Neural cell (in vitro differentiated cells): Measurements from ENCODE around the gene ABHD5. TPM values are rescaled to one million over a fixed set of nuclear protein-coding genes. Genes with fewer than 3 reads are reported as not detected.

Source experiments
- H2AFZ ChIP-seq: fragments of 200-600, 300-800 bp; sonication (generic), shearing (Covaris generic); 2 replicates; pipeline ENCODE4 v1.6.0; 2014; ENCODE audit warnings: low read depth, mild to moderate bottlenecking, antibody characterized with exemption, low read length, moderate library complexity
- H3F3A ChIP-seq: fragments of 200-600 bp; shearing (Covaris generic); 2 replicates; pipeline ENCODE4 v1.6.1; 2016; ENCODE audit warnings: mild to moderate bottlenecking, moderate library complexity, mixed read lengths, antibody characterized with exemption, low read length; ENCODE audit not compliant: insufficient read depth, poor library complexity, severe bottlenecking
- H3K27ac ChIP-seq: fragments of 200-600, 300-800 bp; sonication (generic), shearing (Covaris generic); 2 replicates; pipeline ENCODE4 v1.5.1; 2014; ENCODE audit warnings: mild to moderate bottlenecking, low read length, moderate library complexity
- H3K27me3 ChIP-seq: fragments of 300-800, 200-600 bp; sonication (generic), shearing (Covaris generic); 2 replicates; pipeline ENCODE4 v1.6.0; 2014; ENCODE audit warnings: mild to moderate bottlenecking, low read depth, low read length, moderate library complexity; ENCODE audit not compliant: insufficient read depth
- H3K36me3 ChIP-seq: fragments of 300-800, 200-600 bp; sonication (generic), shearing (Covaris generic); 2 replicates; pipeline ENCODE4 v1.5.1; 2014; ENCODE audit warnings: mild to moderate bottlenecking, antibody characterized with exemption, low read length, moderate library complexity; ENCODE audit not compliant: insufficient read depth
- H3K4me2 ChIP-seq: fragments of 300-800, 200-600 bp; sonication (generic), shearing (Covaris generic); 2 replicates; pipeline ENCODE4 v1.6.0; 2014; ENCODE audit warnings: mild to moderate bottlenecking, low read length
- H3K4me3 ChIP-seq: fragments of 300-800, 200-600 bp; sonication (generic), shearing (Covaris generic); 2 replicates; pipeline ENCODE4 v1.5.1; 2014; ENCODE audit warnings: mild to moderate bottlenecking, low read length, moderate library complexity
- H3K79me2 ChIP-seq: fragments of 200-600 bp; shearing (Covaris generic); replicated peaks from 2 replicates; pipeline ENCODE4 v1.6.0; 2014; ENCODE audit warnings: mild to moderate bottlenecking, low read length, moderate library complexity; ENCODE audit not compliant: insufficient read depth
- H3K9ac ChIP-seq: fragments of 300-800, 200-600 bp; sonication (generic), shearing (Covaris generic); 2 replicates; pipeline ENCODE4 v1.6.1; 2016; ENCODE audit warnings: mild to moderate bottlenecking, low read length, mixed read lengths
- H3K9me2 ChIP-seq: fragments of 200-600 bp; shearing (Covaris generic); 2 replicates; pipeline ENCODE4 v1.6.1; 2016; ENCODE audit warnings: mild to moderate bottlenecking, low read length, mixed read lengths; ENCODE audit not compliant: insufficient read depth
- H3K9me3 ChIP-seq: fragments of 200-600, 300-800 bp; sonication (generic), shearing (Covaris generic); 2 replicates; pipeline ENCODE4 v1.6.1; 2016; ENCODE audit warnings: mild to moderate bottlenecking, mixed run types, low read length, moderate library complexity, mixed read lengths
- H4K20me1 ChIP-seq: fragments of 200-600 bp; shearing (Covaris generic); 2 replicates; pipeline ENCODE4 v1.6.1; 2016; ENCODE audit warnings: mild to moderate bottlenecking, mixed run types; ENCODE audit not compliant: insufficient read depth
- CTCF ChIP-seq: fragments of 450-650 bp; IDR thresholded peaks from 2 replicates; pipeline ENCODE4 v1.5.1; 2014; ENCODE audit warnings: antibody characterized with exemption, mild to moderate bottlenecking, moderate library complexity; ENCODE audit not compliant: poor library complexity, severe bottlenecking
- EP300 ChIP-seq: fragments of 450-650 bp; conservative IDR thresholded peaks from 2 replicates; pipeline ENCODE4 v1.6.1; 2014; ENCODE audit warnings: antibody characterized with exemption, mild to moderate bottlenecking, moderate library complexity; ENCODE audit not compliant: poor library complexity, severe bottlenecking
- EZH2 ChIP-seq: fragments of 200-600, 300-800 bp; shearing (Covaris generic), sonication (generic); IDR thresholded peaks from 2 replicates; pipeline ENCODE4 v1.6.1; 2014; ENCODE audit warnings: antibody characterized with exemption, low read length, borderline replicate concordance, mild to moderate bottlenecking; ENCODE audit not compliant: insufficient read depth, poor library complexity, severe bottlenecking
- MXI1 ChIP-seq: fragments of 450-650 bp; conservative IDR thresholded peaks from 2 replicates; pipeline ENCODE4 v1.6.1; 2014; ENCODE audit warnings: antibody characterized with exemption, mild to moderate bottlenecking; ENCODE audit not compliant: poor library complexity, severe bottlenecking
- POLR2AphosphoS5 ChIP-seq: IDR thresholded peaks from 2 replicates; pipeline ENCODE4 v1.6.1; 2012
- RAD21 ChIP-seq: fragments of 450-650 bp; conservative IDR thresholded peaks from 2 replicates; pipeline ENCODE4 v1.6.1; 2014; ENCODE audit warnings: antibody characterized with exemption, mild to moderate bottlenecking, moderate library complexity
- REST ChIP-seq: IDR thresholded peaks from 2 replicates; pipeline ENCODE4 v1.6.1; 2012; ENCODE audit warnings: borderline replicate concordance
- SMC3 ChIP-seq: fragments of 450-650 bp; conservative IDR thresholded peaks from 2 replicates; pipeline ENCODE4 v1.6.1; 2014; ENCODE audit warnings: antibody characterized with exemption, mild to moderate bottlenecking, moderate library complexity; ENCODE audit not compliant: poor library complexity
- TAF1 ChIP-seq: IDR thresholded peaks from 2 replicates; pipeline ENCODE4 v1.6.1; 2012; ENCODE audit warnings: low read depth
- polyA plus RNA-seq: library from polyadenylated mRNA; depleted of rRNA; stranded (reverse); fragments of >200 nt; gene quantifications from 2 replicates; pipeline ENCODE4 v1.2.3, GENCODE V29; 2014

The ABHD5 gene
- polyA plus RNA-seq, 1 donor from 2014 or later: 26.6 TPM

GRCh38 chr3:43704697-43705096, 14.0 kb downstream of the ABHD5 start:
- no peak overlapping the region for H3K9ac ChIP-seq
- no peak overlapping the region for H3K4me2 ChIP-seq
- no peaks in the 10 kb centered on the region for H4K20me1 ChIP-seq
- no peaks in the 10 kb centered on the region for H3K27me3 ChIP-seq
- no peaks in the 10 kb centered on the region for H3K36me3 ChIP-seq
- H3K79me2 ChIP-seq: no peaks in the 10 kb centered on the region
- TF ChIP-seq SMC3: no peak
- no peak for TF ChIP-seq EP300
- TF ChIP-seq RAD21: no peak
- TF ChIP-seq REST: no peak
- no peak for TF ChIP-seq CTCF
- TF ChIP-seq EZH2: no peak
- TF ChIP-seq TAF1: no peak
- TF ChIP-seq MXI1: no peak
- no peak for TF ChIP-seq POLR2AphosphoS5
- no peak overlapping the region for H3K4me3 ChIP-seq
- H3K9me3 ChIP-seq: no peaks in the 10 kb centered on the region
- H2AFZ ChIP-seq: no peak overlapping the region
- H3F3A ChIP-seq: no peaks in the 10 kb centered on the region
- H3K27ac ChIP-seq: no peak overlapping the region
- H3K9me2 ChIP-seq: no peaks in the 10 kb centered on the region

- Histone ChIP-seq H3K27ac (no peak overlapping the region), H2AFZ (no peak overlapping the region), H3K4me3 (no peak overlapping the region), H3K4me2 (no peak overlapping the region), H3K9me2 (no peaks in the 10 kb centered on the region), H3K9ac (no peak overlapping the region), H3K79me2 (no peaks in the 10 kb centered on the region), H3K27me3 (no peaks in the 10 kb centered on the region), H3K9me3 (no peaks in the 10 kb centered on the region), H3F3A (no peaks in the 10 kb centered on the region), H4K20me1 (no peaks in the 10 kb centered on the region), H3K36me3 (no peaks in the 10 kb centered on the region)
- TF ChIP-seq POLR2AphosphoS5 (no peak), EZH2 (no peak), MXI1 (no peak), SMC3 (no peak), EP300 (no peak), TAF1 (no peak), CTCF (no peak), RAD21 (no peak), REST (no peak)
Measured at GRCh38 chr3:43706342-43706741, 15.6 kb downstream of the ABHD5 start.
